CMK (cell line): ENCODE data around the gene CSNK1D.

Experiments used
- DNase-seq: peaks from one replicate; pipeline ENCODE4 v3.0.0-alpha.2; 2010; ENCODE audit warnings: low read depth

The CSNK1D gene

GRCh38 chr17:82273327-82274133 is at the start of gene CSNK1D:
TSS of gene CSNK1D (minus strand) at chr17:82273700. CDS start at chr17:82273381, 319 bp downstream.
- DNase-seq, result peak; percentile 68

GRCh38 chr17:82322526-82323453 is 49.3 kb upstream of the CSNK1D start:
- no peak for DNase-seq

GRCh38 chr17:82321947-82322466 is 48.5 kb upstream of the CSNK1D start:
- no peak for DNase-seq

GRCh38 chr17:82320956-82321927 is 47.7 kb upstream of the CSNK1D start:
- no peak for DNase-seq

GRCh38 chr17:82320140-82320840 is 46.8 kb upstream of the CSNK1D start:
- DNase-seq, result no peak

- DNase-seq, result no peak
Measured at GRCh38 chr17:82319619-82320062, 46.1 kb upstream of the CSNK1D start.

GRCh38 chr17:82318772-82319606 is 45.5 kb upstream of the CSNK1D start:
- no peak for DNase-seq

GRCh38 chr17:82318169-82318498 is 44.6 kb upstream of the CSNK1D start:
- no peak for DNase-seq

GRCh38 chr17:82317394-82318168 is 44.1 kb upstream of the CSNK1D start, which contains the start of gene CD7:
TSS of gene CD7 (minus strand) at chr17:82317608. CDS start at chr17:82317495, 113 bp downstream.
- DNase-seq, result peak; percentile 62

- no peak for DNase-seq
Measured at GRCh38 chr17:82316651-82317393, 43.3 kb upstream of the CSNK1D start.

- DNase-seq, result peak; percentile 64
Measured at GRCh38 chr17:82315703-82316358, 42.3 kb upstream of the CSNK1D start.

GRCh38 chr17:82314727-82315605 is 41.5 kb upstream of the CSNK1D start:
- no peak for DNase-seq

GRCh38 chr17:82314012-82314726 is 40.7 kb upstream of the CSNK1D start:
- no peak for DNase-seq

GRCh38 chr17:82313195-82314011 is 39.9 kb upstream of the CSNK1D start:
- no peak for DNase-seq

GRCh38 chr17:82311971-82312370 is 38.5 kb upstream of the CSNK1D start:
- no peak for DNase-seq
